ENCODE measurements around the gene ASCC1. TPM values are rescaled to one million over a fixed set of nuclear protein-coding genes. Genes with fewer than 3 reads are reported as not detected.

ASCC1 gene
- total and polyA plus RNA-seq, 2 of the 13 experiments (the other 11 are each of a cell fraction or from before 2014, with no cell fraction given), result 21.6 to 30.1 TPM

GRCh38 chr10:72096115-72097000 is 119.7 kb downstream of the ASCC1 start (continued):
- TF ChIP-seq SNAPC2 (CRISPR knock-in tag; IDR thresholded peaks at IDR 0.05) (no peak), CHD2 (IDR thresholded peaks at IDR 0.05; ENCODE audit: low read depth, low read length) (no peak), REST (IDR thresholded peaks at IDR 0.05; ENCODE audit: borderline replicate concordance in 1 of 2, low read depth in 1 of 2, low read length in 2 of 2) (no peak), ZNF513 (CRISPR knock-in tag; conservative IDR thresholded peaks at IDR 0.05) (no peak), HDAC6 (IDR thresholded peaks at IDR 0.05; ENCODE audit: low read depth, low read length) (no peak), ATAD3A (CRISPR knock-in tag; IDR thresholded peaks at IDR 0.05) (no peak), PREB (CRISPR knock-in tag; IDR thresholded peaks at IDR 0.05) (no peak), NCOA5 (CRISPR knock-in tag; IDR thresholded peaks at IDR 0.05) (no peak), NR2F6 (IDR thresholded peaks at IDR 0.05) (no peak), NR2F6 (CRISPR knock-in tag; IDR thresholded peaks at IDR 0.05) (0 out of 2 replicates have a peak, but pooled peaks have one; percentile 16), ZNF646 (CRISPR knock-in tag; IDR thresholded peaks at IDR 0.05) (no peak), ZBTB39 (CRISPR knock-in tag; IDR thresholded peaks at IDR 0.05) (no peak), SMYD3 (CRISPR knock-in tag; IDR thresholded peaks at IDR 0.05) (0 out of 2 replicates have a peak, but pooled peaks have one; percentile 61)

All from HepG2 (cell line).